A549 (cell line): ENCODE measurements around the gene LY6G5C. TPM values are rescaled to one million over a fixed set of nuclear protein-coding genes. Genes with fewer than 3 reads are reported as not detected.

Source experiments
- ATAC-seq, 2 experiments: fragments of 200-7000 bp in 1 of 2; fragments of >200 bp in 1 of 2; cut with Nextera tagmentation in 1 of 2; cut with Tn5 transposase in 1 of 2; 3 replicates each; pipeline versions ENCODE4 v1.8.0 to v1.9.1; 2018 to 2020; ENCODE audit warnings: mild to moderate bottlenecking in 1 of 2, moderate library complexity in 1 of 2
- CTCF ChIA-PET: fragments of 300-600 bp; sonication (Branson Sonifier 250); formaldehyde crosslinking; extraction: SDS; loops from one replicate; lab custom pipeline; 2021; ENCODE audit warnings: antibody characterized with exemption, inconsistent platforms; lab: Yijun Ruan, JAX
- POLR2A ChIA-PET: fragments of 350-600 bp; formaldehyde crosslinking; extraction: SDS; loops from one replicate; lab custom pipeline; 2021; ENCODE audit warnings: antibody characterized with exemption, inconsistent platforms; lab: Yijun Ruan, JAX
- DNase-seq, 2 experiments: peaks; one replicate each; pipeline versions ENCODE4 v3.0.0 to v3.0.0-alpha.2; 2011 to 2016; ENCODE audit warnings: low read depth in 1 of 2, low spot score in 1 of 2
- FAIRE-seq: peaks from 2 replicates; lab custom pipeline; 2011; peaks lifted over from hg19 to GRCh38; lab: Jason Lieb, UNC
- H3K27ac ChIP-seq, 2 experiments: fragments of >200 bp; sonication (Bioruptor Twin); formaldehyde crosslinking; 3 replicates each; pipeline ENCODE4 v1.5.1; 2016 to 2017
- H3K4me1 ChIP-seq: fragments of >200 bp; sonication (Bioruptor Twin); formaldehyde crosslinking; 3 replicates; pipeline ENCODE4 v1.6.1; 2016
- H3K4me2 ChIP-seq: fragments of >200 bp; sonication (Bioruptor Twin); formaldehyde crosslinking; 3 replicates; pipeline ENCODE4 v1.6.1; 2016
- H3K4me3 ChIP-seq: fragments of >200 bp; sonication (Bioruptor Twin); formaldehyde crosslinking; 3 replicates; pipeline ENCODE4 v1.5.1; 2016
- H3K9me3 ChIP-seq: fragments of >200 bp; sonication (Bioruptor Twin); formaldehyde crosslinking; 3 replicates; pipeline ENCODE4 v1.6.1; 2016
- BHLHE40 ChIP-seq: IDR thresholded peaks from 2 replicates; pipeline ENCODE4 v1.6.1; 2012; ENCODE audit warnings: low read depth, low read length, inconsistent platforms
- CEBPB ChIP-seq, 2 experiments: fragments of >200 bp in 1 of 2; sonication (Bioruptor Twin) in 1 of 2; formaldehyde crosslinking in 1 of 2; IDR thresholded peaks; 2 replicates each; pipeline ENCODE4 v1.6.1; 2012 to 2016
- CHD2 ChIP-seq: fragments of 150-350 bp; IDR thresholded peaks from 2 replicates; pipeline ENCODE4 v1.6.1; 2014; ENCODE audit warnings: low read length; ENCODE audit not compliant: partially characterized antibody
- CHD4 ChIP-seq: fragments of 200-600 bp; sonication (generic); IDR thresholded peaks from 2 replicates; pipeline ENCODE4 v1.6.1; 2016; ENCODE audit warnings: antibody characterized with exemption, mild to moderate bottlenecking, borderline replicate concordance
- EHF ChIP-seq: fragments of 250-450 bp; sonication (Bioruptor Pico); IDR thresholded peaks from 2 replicates; pipeline ENCODE4 v1.5.0; 2020; ENCODE audit warnings: mild to moderate bottlenecking
- EP300 ChIP-seq, 2 experiments: fragments of >200 bp; sonication (Bioruptor Twin); formaldehyde crosslinking; IDR thresholded peaks; 2 replicates in 1 of 2; 3 replicates in 1 of 2; pipeline ENCODE4 v1.6.1; 2016 to 2017
- ESRRA ChIP-seq: fragments of 150-350 bp; IDR thresholded peaks from 2 replicates; pipeline ENCODE4 v1.6.1; 2014; ENCODE audit warnings: mild to moderate bottlenecking, low read length, borderline replicate concordance
- FOXS1 ChIP-seq: fragments of 250-450 bp; sonication (Bioruptor Pico); IDR thresholded peaks from 2 replicates; pipeline ENCODE4 v1.5.0; 2020; ENCODE audit warnings: mild to moderate bottlenecking, moderate library complexity
- HEYL ChIP-seq: fragments of 250-450 bp; sonication (Bioruptor Pico); IDR thresholded peaks from 2 replicates; pipeline ENCODE4 v1.8.0; 2021; ENCODE audit warnings: mild to moderate bottlenecking, moderate library complexity
- HOXA7 ChIP-seq: fragments of 250-450 bp; sonication (Bioruptor Pico); IDR thresholded peaks from 2 replicates; pipeline ENCODE4 v1.5.0; 2020; ENCODE audit warnings: mild to moderate bottlenecking, moderate library complexity
- KDM1A ChIP-seq: fragments of 200-600 bp; sonication (generic); IDR thresholded peaks from 2 replicates; pipeline ENCODE4 v1.6.1; 2016; ENCODE audit warnings: low read depth, mild to moderate bottlenecking
- MAZ ChIP-seq: fragments of 150-350 bp; IDR thresholded peaks from 2 replicates; pipeline ENCODE4 v1.6.1; 2014; ENCODE audit warnings: antibody characterized with exemption, low read depth, low read length, borderline replicate concordance
- MYC ChIP-seq: IDR thresholded peaks from 2 replicates; pipeline ENCODE4 v1.6.1; 2012; ENCODE audit warnings: mild to moderate bottlenecking, inconsistent platforms, low read length, improper control_type of control experiment, borderline replicate concordance
- NFE2L2 ChIP-seq: fragments of 150-350 bp; conservative IDR thresholded peaks from 2 replicates; pipeline ENCODE4 v1.6.1; 2014; ENCODE audit warnings: low read length
- PHF8 ChIP-seq: fragments of 200-600 bp; sonication (generic); IDR thresholded peaks from 2 replicates; pipeline ENCODE4 v1.6.1; 2016; ENCODE audit warnings: low read depth, mild to moderate bottlenecking, antibody characterized with exemption, moderate library complexity, borderline replicate concordance
- SREBF2 ChIP-seq: fragments of 450-650 bp; IDR thresholded peaks from 2 replicates; pipeline ENCODE4 v1.6.1; 2014; ENCODE audit warnings: mild to moderate bottlenecking, moderate library complexity
- WGBS: methylation state at CpG from one replicate; pipeline ENCODE4 v1.1.6; 2017; ENCODE audit errors: missing lambda C conversion rate; 5-methylcytosine and 5-hydroxymethylcytosine counted together
- polyA plus RNA-seq, 4 experiments: library from polyadenylated mRNA; depleted of rRNA in 3 of 4; stranded (reverse); fragments of >200 nt; fragmentation: RNase III in 1 of 4; extraction: RNeasy Plus Mini Kit Qiagen cat#74134 plus additional on column Dnase treatment in 1 of 4; gene quantifications; 2 replicates in 3 of 4; 3 replicates in 1 of 4; pipeline ENCODE4 v1.2.3, GENCODE V29; 2011 to 2017
- TF ChIP-seq, protein P1 (sequence below): IDR thresholded peaks from 2 replicates; pipeline ENCODE4 v1.6.1; 2012
- TF ChIP-seq, protein P2 (sequence below): fragments of 250-450 bp; sonication (Bioruptor Pico); IDR thresholded peaks from 2 replicates; pipeline ENCODE4 v1.5.0; 2021; ENCODE audit warnings: mild to moderate bottlenecking, moderate library complexity, borderline replicate concordance

The LY6G5C gene
- polyA plus RNA-seq, 2 of the 4 experiments (the other 2 are of a cell fraction), result 1.2 to 1.6 TPM

DNA sequence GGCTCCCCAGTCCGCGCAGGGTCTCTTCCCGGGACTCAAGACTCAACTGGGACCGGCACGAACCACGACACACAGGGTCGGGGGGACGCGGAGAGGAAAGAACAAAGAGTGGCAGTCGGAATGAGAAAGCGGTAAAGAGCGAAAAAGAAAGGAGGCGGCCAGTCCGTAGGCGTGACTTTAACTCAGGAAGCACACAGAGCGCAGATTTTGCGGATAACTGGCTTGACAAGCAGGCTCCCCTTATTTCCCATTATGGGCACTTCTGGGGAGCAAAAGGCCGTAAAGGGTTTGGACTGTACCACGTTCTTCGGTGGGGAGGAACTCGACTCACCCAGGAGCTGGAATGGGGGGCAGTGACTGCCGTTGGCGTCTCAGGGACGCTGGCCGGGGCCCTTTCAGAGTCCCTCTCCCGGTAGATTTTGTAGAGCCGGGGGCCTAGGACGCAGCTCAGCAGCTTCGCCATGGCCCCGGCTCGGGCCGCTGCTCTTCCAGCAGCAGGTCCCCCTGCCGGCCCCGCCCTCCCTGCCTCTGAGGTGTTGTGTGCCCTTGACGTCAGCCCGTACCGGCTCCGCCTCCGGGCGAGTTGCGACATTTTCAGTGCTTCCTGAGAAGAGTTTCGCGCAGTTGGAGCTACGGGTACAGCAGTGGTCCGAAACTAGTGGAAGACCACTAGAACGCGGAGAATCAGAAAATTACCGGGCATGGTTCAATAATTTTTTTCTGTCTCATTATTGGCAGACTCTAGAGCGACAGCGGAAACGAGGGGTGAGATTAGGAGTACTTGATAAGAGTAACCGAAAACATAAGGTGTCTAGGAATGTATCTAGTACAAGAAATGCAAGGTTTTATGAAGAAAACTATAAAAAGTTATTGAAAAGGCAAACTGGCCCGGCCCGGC is 22.2 kb upstream of the LY6G5C start, which contains the start of gene ABHD16A (continued):
- TF ChIP-seq PHF8, result peak; percentile 96
- TF ChIP-seq EHF, result no peak
- no peak for TF ChIP-seq CHD4
- no peak for TF ChIP-seq SREBF2

DNA sequence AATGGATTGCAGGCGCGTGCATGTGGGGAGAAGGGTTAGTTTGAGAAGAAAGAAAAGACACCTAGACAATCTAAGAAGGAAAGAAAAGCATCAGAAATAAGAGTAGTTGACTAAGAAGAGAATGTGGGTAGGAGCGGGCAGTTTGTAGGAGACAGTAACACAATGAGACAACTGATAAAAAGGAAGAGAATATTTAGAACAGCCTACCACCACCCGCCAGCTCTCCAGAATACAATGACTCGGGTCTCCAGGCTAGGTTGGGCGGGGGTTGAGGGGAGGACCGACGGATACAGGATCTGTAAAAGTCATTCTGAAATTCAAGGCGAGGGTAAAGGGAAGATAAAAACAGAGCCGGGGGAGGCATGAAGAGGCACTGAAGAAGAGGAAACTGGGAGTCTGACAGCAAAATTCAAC is 21.5 kb upstream of the LY6G5C start:
- peak overlapping the region; percentile 84 to 92 for H3K27ac ChIP-seq
- H3K9me3 ChIP-seq, result no peaks in the 10 kb centered on the region
- ATAC-seq (peak; percentile 5 to 16; a peak in 3 of 6 replicates), FAIRE-seq (no peak), DNase-seq (no peak)
- peak overlapping the region; percentile 72 for H3K4me3 ChIP-seq
- peaks cover 13% of the 10 kb centered on the region; the same call in 2 of the 3 replicates for H3K4me1 ChIP-seq
- CTCF ChIA-PET, result interaction anchor here (1.5 to 3.1 kb wide), 2 partner anchors 9 to 128 kb away, joined by 3 to 9 read pairs; no protein-coding TSS in a partner anchor
- peak overlapping the region; percentile 81 for H3K4me2 ChIP-seq
- TF ChIP-seq BHLHE40 (no peak), HOXA7 (CRISPR knock-in tag) (no peak)
- 13% methylated on average over 10 of the region's 10 CpGs for WGBS
- POLR2A ChIA-PET, result interaction anchor here (1.2 kb wide), 3 partner anchors 27 to 160 kb away, joined by 3 to 4 read pairs (median 4); partner anchors contain the start of genes DDAH2, MSH5 and NEU1

DNA sequence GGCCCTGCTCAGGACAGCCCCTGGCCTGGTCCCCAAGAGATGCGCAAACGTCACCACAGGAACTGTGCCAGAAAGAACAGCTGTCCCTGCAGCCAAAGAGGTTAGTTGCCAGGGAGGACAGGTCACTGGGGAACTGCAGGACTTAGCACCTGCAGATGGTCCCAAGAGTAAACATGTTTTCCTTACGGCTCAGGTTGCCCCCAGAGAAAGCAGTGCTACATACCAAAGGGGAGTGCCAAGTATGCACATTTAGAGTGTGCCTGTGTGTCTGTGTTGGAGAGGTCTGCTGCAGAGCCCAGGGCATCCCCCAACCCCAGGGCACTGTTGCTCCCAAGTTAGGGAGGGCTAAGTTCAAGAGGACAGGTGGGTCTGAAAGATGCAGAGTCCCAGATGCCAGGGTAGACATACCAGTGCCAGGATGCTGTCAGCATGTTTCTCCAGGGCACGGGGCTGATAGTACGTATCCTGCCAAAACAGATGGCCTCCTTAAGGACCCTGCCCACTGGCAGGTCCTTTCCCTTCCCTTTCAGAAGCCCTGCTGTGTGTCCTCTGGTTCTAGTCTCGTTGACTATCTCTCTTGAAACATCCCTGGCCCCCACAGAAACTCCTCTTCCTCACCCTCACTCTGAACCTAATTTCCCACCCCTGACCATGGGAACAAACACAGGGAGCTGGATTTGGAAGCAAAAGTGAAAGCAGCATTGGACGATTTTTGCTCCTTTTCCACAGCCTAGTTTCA is 21.0 kb upstream of the LY6G5C start:
- Histone ChIP-seq H3K4me1 (peaks cover 13% of the 10 kb centered on the region; the same call in 2 of the 3 replicates), H3K4me2 (peak overlapping the region; percentile 81), H3K27ac (peak overlapping the region; percentile 84 to 92), H3K4me3 (peak overlapping the region; percentile 72), H3K9me3 (no peaks in the 10 kb centered on the region)
- 64% methylated on average over 7 of the region's 7 CpGs for WGBS
- CTCF ChIA-PET, result interaction anchor here (1.5 to 3.1 kb wide), 2 partner anchors 8 to 128 kb away, joined by 3 to 9 read pairs; no protein-coding TSS in a partner anchor
- no peak for DNase-seq
- TF ChIP-seq CHD2 (no peak), NFE2L2 (no peak)
- TF ChIP-seq, protein P1, sequence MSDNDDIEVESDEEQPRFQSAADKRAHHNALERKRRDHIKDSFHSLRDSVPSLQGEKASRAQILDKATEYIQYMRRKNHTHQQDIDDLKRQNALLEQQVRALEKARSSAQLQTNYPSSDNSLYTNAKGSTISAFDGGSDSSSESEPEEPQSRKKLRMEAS, result no peak
- POLR2A ChIA-PET, result no interaction called here
- no peak for ATAC-seq
- no peak for FAIRE-seq

DNA sequence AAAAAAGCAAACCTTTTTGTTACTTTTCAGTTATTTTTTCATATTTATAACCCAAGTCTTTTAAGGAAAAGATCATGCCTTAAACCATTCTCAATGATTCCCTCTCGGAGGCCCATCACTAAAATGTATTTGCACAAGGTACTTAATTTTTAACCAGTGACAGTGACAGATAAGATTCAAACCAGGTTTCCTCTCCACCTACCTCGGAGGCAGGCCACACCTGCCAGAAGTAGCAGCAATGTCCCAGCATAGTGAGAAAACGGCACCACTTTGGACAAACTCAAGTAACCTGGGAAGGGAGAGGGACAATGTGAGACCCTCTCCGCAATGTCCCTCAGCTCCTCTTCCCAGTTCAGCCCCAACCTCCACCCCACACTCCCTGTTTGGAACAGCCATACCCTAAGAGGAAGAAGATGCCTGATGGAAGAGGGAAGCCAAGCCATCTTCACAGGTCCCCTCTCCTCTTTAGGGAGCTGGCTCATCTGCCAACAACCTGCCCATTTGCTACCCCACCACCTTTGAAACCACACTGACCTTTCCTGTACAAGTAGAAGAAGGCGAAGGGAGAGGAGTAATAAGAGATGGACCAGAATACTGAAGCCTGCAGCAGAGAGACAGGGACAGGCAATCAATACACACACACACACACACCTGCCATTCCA is 20.0 kb upstream of the LY6G5C start:
- CTCF ChIA-PET, result no interaction called here

More for the DNA sequence above, 20.0 kb upstream of the LY6G5C start:
- POLR2A ChIA-PET, result no interaction called here
- Histone ChIP-seq H3K4me3 (no peak overlapping the region), H3K4me2 (no peak overlapping the region), H3K4me1 (peaks cover 13% of the 10 kb centered on the region; the same call in 2 of the 3 replicates), H3K9me3 (no peaks in the 10 kb centered on the region), H3K27ac (no peak overlapping the region)
- FAIRE-seq, result no peak
- no peak for DNase-seq
- WGBS, result 72% methylated on average over 5 of the region's 5 CpGs
- TF ChIP-seq CHD4 (no peak), EHF (no peak), FOXS1 (no peak), KDM1A (no peak), CEBPB (IDR thresholded peaks at IDR 0.05) (no peak), ESRRA (no peak), EP300 (IDR thresholded peaks at IDR 0.05) (no peak), MYC (no peak), MAZ (no peak), HOXA7 (CRISPR knock-in tag) (no peak), HEYL (CRISPR knock-in tag) (no peak)
- TF ChIP-seq, protein P2, sequence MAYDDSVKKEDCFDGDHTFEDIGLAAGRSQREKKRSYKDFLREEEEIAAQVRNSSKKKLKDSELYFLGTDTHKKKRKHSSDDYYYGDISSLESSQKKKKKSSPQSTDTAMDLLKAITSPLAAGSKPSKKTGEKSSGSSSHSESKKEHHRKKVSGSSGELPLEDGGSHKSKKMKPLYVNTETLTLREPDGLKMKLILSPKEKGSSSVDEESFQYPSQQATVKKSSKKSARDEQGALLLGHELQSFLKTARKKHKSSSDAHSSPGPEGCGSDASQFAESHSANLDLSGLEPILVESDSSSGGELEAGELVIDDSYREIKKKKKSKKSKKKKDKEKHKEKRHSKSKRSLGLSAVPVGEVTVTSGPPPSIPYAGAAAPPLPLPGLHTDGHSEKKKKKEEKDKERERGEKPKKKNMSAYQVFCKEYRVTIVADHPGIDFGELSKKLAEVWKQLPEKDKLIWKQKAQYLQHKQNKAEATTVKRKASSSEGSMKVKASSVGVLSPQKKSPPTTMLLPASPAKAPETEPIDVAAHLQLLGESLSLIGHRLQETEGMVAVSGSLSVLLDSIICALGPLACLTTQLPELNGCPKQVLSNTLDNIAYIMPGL (CRISPR knock-in tag), result no peak
- no peak for ATAC-seq
